ENCODE results near the gene DBF4.

DBF4 gene, protein sequence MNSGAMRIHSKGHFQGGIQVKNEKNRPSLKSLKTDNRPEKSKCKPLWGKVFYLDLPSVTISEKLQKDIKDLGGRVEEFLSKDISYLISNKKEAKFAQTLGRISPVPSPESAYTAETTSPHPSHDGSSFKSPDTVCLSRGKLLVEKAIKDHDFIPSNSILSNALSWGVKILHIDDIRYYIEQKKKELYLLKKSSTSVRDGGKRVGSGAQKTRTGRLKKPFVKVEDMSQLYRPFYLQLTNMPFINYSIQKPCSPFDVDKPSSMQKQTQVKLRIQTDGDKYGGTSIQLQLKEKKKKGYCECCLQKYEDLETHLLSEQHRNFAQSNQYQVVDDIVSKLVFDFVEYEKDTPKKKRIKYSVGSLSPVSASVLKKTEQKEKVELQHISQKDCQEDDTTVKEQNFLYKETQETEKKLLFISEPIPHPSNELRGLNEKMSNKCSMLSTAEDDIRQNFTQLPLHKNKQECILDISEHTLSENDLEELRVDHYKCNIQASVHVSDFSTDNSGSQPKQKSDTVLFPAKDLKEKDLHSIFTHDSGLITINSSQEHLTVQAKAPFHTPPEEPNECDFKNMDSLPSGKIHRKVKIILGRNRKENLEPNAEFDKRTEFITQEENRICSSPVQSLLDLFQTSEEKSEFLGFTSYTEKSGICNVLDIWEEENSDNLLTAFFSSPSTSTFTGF

GRCh38 chr7:87876040-87876868 is at the start of gene DBF4, which contains the start of gene SLC25A40:
DBF4 (plus strand) TSS chr7:87876493; CDS start chr7:87876733, 240 bp downstream.
SLC25A40 (minus strand) TSS chr7:87876360; CDS start chr7:87858727, 17,633 bp downstream.
- peak; percentile 40; the same call in 1 of the 2 replicates for TF ChIP-seq GATA2 (IDR thresholded peaks at IDR 0.05; ENCODE audit: low read depth, low read length)
- TF ChIP-seq GATA3 (IDR thresholded peaks at IDR 0.05; ENCODE audit: low read depth, low read length), result no peak

DNA sequence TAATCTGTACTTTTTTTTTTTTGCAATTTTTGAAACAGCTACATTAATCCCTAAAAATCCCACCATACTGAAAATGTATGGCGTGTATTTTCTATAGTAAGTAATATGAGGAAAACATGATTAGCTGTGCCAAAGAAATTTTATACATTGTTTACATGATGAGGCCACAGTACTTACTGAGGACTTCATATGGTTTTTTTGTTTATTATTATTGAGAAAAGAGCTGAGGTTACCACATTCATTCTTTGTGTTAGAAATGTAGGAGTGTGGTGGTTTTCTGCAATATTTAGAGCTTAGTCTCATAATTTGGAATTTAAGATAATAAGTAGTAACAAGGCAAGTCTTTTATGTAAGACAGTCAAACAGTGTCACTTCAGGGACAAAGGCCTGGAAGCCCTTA is 45.2 kb upstream of the DBF4 start:
- TF ChIP-seq GATA3 (IDR thresholded peaks at IDR 0.05; ENCODE audit: low read depth, low read length), result no peak
- no peak for TF ChIP-seq GATA2 (IDR thresholded peaks at IDR 0.05; ENCODE audit: low read depth, low read length)

- TF ChIP-seq GATA2 (IDR thresholded peaks at IDR 0.05; ENCODE audit: low read depth, low read length) (no peak), GATA3 (IDR thresholded peaks at IDR 0.05; ENCODE audit: low read depth, low read length) (no peak)
Observed at GRCh38 chr7:87833130-87833529, 43.2 kb upstream of the DBF4 start.

GRCh38 chr7:87837597-87837996 is 38.7 kb upstream of the DBF4 start:
- no peak for TF ChIP-seq GATA3 (IDR thresholded peaks at IDR 0.05; ENCODE audit: low read depth, low read length)

GRCh38 chr7:87850836-87851593 is 25.3 kb upstream of the DBF4 start:
- TF ChIP-seq GATA3 (IDR thresholded peaks at IDR 0.05; ENCODE audit: low read depth, low read length) (no peak), GATA2 (IDR thresholded peaks at IDR 0.05; ENCODE audit: low read depth, low read length) (no peak)

- no peak for TF ChIP-seq GATA2 (IDR thresholded peaks at IDR 0.05; ENCODE audit: low read depth, low read length)
Observed at GRCh38 chr7:87852306-87852705, 24.0 kb upstream of the DBF4 start.

DNA sequence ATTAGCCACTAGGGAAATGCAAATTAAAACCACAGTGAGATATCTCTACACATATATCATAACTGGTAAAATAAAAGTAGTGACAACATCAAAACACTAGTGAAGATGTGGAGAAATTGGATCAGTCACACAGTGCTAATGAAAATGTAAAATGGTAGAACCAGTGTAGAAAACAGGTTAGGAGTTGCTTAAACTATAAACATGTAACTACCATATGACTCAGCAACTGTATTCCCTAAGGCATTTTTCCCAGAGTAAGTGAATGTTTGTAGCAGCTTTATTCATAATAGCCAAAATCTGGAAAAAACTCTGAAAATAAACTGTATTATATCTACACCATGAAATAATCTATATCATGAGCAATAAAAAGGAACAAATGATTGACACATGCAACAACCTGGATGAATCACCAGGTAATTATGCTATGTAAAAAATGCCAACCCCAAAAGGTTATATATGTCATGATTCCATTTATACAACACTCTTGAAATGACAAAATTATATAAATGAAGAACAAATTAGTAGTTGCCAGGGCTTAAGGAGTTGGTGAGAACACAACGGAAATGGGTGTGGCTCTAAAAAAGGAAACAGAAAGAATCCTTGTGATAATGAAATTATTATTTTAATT is 22.9 kb upstream of the DBF4 start:
- TF ChIP-seq GATA2 (IDR thresholded peaks at IDR 0.05; ENCODE audit: low read depth, low read length) (no peak), GATA3 (IDR thresholded peaks at IDR 0.05; ENCODE audit: low read depth, low read length) (no peak)

- TF ChIP-seq GATA3 (IDR thresholded peaks at IDR 0.05; ENCODE audit: low read depth, low read length) (no peak), GATA2 (IDR thresholded peaks at IDR 0.05; ENCODE audit: low read depth, low read length) (no peak)
Observed at GRCh38 chr7:87858417-87859100, 17.7 kb upstream of the DBF4 start.

DNA sequence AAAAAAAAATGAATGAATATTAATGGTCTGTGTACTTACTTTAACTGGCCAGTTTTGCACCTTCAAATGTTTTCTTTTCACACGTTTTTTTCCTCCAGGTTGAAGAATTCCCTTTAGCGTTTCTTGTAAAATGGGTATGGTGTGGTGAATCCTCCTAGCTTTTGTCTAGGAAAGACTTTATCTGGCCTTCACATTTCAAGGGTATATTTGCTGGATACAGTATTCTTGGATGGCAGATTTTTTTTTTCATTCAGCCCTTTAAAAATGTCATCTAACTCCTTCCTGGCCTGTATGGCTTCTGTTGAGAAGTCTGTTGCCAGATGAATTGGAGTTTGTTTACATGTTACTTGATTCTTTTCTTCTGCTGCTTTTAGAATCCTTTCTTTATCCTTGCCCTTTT is 10.2 kb upstream of the DBF4 start:
- TF ChIP-seq GATA2 (IDR thresholded peaks at IDR 0.05; ENCODE audit: low read depth, low read length), result no peak
- no peak for TF ChIP-seq GATA3 (IDR thresholded peaks at IDR 0.05; ENCODE audit: low read depth, low read length)

- TF ChIP-seq GATA3 (IDR thresholded peaks at IDR 0.05; ENCODE audit: low read depth, low read length) (no peak), GATA2 (IDR thresholded peaks at IDR 0.05; ENCODE audit: low read depth, low read length) (no peak)
Observed at GRCh38 chr7:87870471-87870870, 5.8 kb upstream of the DBF4 start.

DNA sequence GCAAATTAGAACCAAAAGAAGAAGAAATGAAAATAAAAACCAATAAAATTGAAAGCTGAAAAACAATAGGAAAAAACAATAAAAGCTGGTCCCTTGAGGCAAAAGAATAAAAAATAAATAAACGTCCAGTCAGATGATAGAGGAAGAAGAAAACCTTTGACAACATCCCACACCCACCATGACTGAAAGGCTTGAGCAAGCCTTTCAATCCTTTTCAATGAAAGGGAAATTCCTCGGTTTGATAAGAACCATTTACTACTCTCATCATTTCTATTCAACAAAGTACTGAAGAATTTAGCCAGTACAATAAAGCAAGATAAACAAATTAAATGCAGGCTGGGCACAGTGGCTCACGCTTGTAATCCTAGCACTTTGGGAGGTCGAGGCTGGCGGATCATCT is 3.9 kb upstream of the DBF4 start:
- no peak for TF ChIP-seq GATA2 (IDR thresholded peaks at IDR 0.05; ENCODE audit: low read depth, low read length)
- no peak for TF ChIP-seq GATA3 (IDR thresholded peaks at IDR 0.05; ENCODE audit: low read depth, low read length)

DNA sequence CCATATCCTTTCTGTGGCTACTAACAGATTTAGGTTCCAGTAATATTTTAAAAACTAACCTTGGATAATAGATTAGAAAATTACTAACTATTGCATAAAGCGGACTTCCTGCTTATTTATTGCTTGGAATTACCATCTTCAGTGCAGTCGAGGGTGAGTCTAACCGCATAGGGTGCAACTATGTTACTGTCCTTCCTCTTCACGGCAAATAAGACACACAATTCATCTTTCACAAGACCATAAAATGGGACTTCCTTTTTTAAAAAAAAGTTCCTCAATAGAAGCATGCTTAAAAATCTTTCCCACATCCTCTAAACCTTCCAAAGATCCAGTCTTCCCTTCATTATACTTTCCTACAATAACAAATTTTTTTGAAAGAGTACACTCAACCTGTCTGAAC is 2.2 kb upstream of the DBF4 start:
- TF ChIP-seq GATA3 (IDR thresholded peaks at IDR 0.05; ENCODE audit: low read depth, low read length), result no peak
- no peak for TF ChIP-seq GATA2 (IDR thresholded peaks at IDR 0.05; ENCODE audit: low read depth, low read length)

Measured in SH-SY5Y (cell line).